GM12892 (cell line): ENCODE data around the gene NLGN3.

Source experiments
- POLR2A ChIP-seq: IDR thresholded peaks from 2 replicates; pipeline ENCODE4 v1.6.1; 2011; ENCODE audit warnings: low read depth, low read length, control low read depth
- POLR2AphosphoS5 ChIP-seq: IDR thresholded peaks from 2 replicates; pipeline ENCODE4 v1.6.1; 2011; ENCODE audit warnings: low read depth, low read length, control low read depth
- TAF1 ChIP-seq: IDR thresholded peaks from 2 replicates; pipeline ENCODE4 v1.6.1; 2011; ENCODE audit warnings: low read depth, mild to moderate bottlenecking, control low read depth, low read length, borderline replicate concordance

GRCh38 chrX:71182871-71183270 lies 38.2 kb downstream of the NLGN3 start:
- no peak for TF ChIP-seq POLR2A
- no peak for TF ChIP-seq POLR2AphosphoS5
- TF ChIP-seq TAF1 = no peak
